Right renal pelvis (tissue), 4 donors: ENCODE results near the gene PRORP. TPM values are rescaled to one million over a fixed set of nuclear protein-coding genes. Genes with fewer than 3 reads are reported as not detected.
A peak's percentile ranks its signal among the peaks of the same experiment; 100 is the strongest.
"Not testable (repeated sequence)": the region's sequence is repeated elsewhere in the genome, so short reads cannot be mapped to it uniquely, and the experiment has no call there.

ENCODE experiments used
- DNase-seq, 4 donors: peaks; one replicate each; pipeline ENCODE4 v3.0.0-alpha.2; 2013; ENCODE audit warnings: low read depth in 4 of 4, low spot score in 3 of 4, missing footprints in 1 of 4
- polyA plus RNA-seq, 4 donors: library from polyadenylated mRNA; unstranded; fragments of 120-200 nt; gene quantifications; one replicate each; pipeline ENCODE4 v1.2.1, GENCODE V29; 2013; ENCODE audit not compliant: insufficient read length in 4 of 4

The PRORP gene
- 10 to 100 TPM; 25.6 to 33.1 (median 30.8) TPM for polyA plus RNA-seq

DNA sequence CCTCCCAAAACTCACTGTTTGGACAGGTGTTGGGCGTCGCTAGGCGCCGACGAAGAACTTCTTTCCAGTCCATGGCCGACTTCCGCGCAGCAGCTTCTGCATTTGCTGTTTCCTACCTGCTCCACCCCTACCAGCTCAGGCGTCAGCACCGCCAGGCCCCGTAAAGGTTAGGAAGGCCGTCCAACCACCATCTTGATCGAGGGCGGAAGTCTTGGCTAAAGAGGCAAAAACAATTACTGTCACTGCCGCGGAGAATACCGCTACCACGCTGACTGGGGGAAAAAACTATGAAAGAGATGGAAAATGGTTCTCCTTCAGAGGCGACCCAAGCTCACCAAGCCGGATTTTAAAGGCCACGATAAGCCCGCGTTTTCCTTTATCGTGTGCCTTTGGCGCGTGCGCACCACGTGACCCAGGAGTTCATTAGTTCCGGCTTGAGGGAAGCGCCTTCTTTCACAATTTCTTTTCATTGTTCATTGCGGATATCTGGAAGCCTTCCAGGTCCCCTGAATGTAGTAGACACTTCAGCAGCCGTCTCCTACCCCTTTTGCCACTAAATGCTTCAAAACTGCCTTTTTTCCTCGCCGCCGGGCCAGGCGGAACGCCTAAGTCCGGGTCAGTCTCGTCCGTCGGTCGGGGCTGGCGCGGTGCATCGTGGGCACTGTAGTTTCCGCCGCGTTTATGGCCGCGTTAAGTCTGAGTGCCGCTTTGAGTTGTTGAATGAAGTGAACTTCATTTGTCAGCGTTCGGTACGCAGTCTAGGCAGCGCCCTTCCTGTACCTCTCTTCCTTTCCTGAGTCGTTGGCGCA lies at the start of gene PRORP, which contains the start of gene PPP2R3C:
Gene PRORP, plus strand, starts transcription at position 666 of the 809 bp plus-strand sequence. CDS start 694 bp downstream, outside the sequence.
Gene PPP2R3C, minus strand, starts transcription at position 104 of the 809 bp plus-strand sequence. Its CDS starts 31 bp downstream, at position 73.
- DNase-seq: peak; percentile 85 to 93 (median 90)

DNA sequence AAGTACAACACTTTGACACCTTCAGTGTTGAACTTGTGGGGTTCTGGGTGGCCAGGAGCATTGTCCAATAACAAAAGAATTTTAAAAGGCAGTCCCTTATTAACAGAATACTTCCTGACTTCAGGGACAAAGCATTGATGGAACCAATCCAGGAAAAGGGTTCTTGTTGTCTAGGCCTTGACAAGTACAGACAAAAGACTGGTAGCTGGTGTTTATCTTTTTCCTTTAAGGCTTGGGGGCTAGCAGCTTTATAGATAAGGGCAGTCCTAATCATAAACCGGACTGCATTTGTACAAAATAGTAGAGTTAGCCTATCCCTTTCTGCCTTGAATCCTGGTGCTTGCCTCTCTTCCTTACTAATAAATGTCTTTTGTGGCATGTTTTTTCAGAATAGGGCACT lies 48.9 kb upstream of the PRORP start:
- no peak for DNase-seq

DNA sequence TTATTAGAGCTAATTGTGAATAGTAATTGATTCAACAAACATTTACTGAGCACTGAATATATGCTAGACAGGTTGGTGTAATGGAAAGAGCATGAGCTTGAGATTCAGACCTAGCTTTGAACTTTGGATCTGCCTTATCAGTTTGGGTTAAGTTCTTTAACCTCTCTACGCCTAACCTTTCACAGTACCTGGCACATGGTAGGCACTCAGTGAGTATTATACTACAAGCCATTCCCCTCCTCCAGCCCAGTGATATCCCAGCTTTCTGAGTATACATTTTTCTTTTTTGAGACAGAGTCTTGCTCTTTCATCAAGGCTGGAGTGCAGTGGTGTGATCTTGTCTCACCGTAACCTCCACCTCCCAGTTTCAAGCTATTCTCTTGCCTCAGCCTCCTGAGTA lies 44.3 kb upstream of the PRORP start:
- no peak for DNase-seq

DNA sequence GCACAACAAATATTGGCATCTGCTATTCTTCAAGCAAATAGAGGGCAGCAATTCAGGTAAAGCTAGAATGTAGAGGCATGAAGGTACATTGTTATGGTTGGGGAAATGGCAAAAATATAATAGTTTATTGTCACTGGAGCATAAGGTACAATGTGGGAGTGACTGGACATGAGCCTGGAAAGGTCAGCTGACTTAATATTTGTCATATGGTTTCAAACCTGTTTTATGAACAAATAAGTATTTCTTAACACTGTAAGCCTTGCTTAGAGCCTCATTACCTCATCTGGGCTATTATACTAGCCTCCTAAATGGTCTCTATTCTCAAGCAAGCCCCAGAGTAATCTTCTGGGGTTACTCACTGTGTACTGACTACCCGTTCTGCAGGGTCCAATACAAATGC lies 42.6 kb upstream of the PRORP start:
- no peak for DNase-seq

DNA sequence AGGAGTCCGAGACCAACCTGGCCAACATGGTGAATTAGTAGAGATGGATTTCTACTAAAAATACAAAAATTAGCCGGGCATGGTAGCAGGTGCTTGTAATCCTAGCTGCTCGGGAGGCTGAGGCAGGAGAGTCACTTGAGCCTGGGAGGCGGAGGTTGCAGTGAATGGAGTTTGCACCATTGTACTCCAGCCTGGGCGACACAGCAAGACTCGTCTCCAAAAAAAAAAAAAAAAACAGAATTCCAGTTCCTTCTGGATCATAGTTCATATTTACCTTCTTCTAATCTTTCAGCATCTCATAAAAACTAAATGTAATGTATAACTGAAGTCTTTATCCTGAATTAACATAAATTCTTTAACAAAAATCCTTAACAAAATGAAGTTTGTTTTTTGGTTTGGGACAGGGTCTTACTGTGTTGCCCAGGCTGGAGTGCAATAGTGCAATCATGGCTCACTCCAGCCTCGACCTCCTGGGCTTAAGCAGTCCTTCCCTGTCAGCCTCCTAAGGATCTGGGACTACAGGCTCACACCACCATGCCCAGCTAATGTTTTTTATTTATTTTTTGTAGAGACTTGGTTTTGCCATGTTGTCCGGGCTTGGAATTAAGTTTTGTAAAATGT lies 38.7 kb upstream of the PRORP start:
- DNase-seq: no peak

DNA sequence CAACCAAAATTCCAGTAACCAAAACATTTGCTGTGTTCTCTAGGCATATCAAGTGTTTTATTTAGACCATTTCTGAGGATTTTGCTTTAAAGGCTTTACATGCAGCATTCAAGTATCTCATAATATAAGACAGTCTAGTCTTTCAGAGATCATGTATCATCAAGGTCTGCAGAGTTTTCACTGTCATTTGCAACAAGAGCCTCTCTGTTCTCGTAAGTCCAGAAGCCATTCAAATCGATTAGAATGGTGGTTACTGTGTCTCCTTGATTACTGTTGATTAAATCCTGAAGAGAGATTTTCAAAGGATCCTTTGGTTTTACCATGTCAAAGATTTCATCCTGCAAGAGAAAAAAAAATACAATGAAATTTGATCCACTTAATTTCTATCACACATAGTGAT lies 36.9 kb upstream of the PRORP start:
- no peak for DNase-seq

DNA sequence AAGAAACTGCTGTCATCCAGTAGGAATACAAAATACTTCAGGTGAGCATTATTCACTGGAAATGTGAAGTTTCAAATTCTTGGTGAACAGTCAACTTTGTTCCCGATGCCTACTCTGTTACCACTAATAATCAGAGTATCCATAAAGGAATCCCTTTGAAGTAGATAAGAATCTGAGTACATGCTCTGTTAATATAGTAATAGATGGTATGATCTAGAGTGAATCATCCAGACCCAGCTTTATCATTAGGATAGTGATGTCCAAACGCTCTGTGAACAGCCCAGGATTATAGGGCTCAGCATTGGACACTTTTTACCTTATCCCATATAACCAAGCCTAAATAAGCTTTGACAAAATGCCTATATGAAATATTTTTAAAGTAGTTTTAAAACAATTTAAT lies 33.8 kb upstream of the PRORP start:
- DNase-seq: no peak

DNA sequence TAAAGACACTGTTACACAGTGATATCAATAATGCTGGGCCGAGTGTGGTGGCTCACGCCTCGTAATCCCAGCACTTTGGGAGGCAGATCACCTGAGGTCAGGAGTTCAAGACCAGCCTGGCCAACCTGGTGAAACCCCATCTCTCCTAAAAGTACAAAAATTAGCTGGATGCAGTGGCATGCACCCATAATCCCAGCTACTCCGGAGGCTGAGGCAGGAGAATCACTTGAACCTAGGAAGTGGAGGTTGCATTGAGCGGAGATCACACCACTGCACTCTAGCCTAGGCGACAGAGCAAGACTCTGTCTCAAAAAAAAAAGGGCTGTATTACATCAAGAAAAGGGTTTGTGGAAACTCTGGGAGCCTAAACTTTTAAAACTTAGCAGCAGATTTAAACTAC lies 27.7 kb upstream of the PRORP start:
- not testable (repeated sequence) for DNase-seq

DNA sequence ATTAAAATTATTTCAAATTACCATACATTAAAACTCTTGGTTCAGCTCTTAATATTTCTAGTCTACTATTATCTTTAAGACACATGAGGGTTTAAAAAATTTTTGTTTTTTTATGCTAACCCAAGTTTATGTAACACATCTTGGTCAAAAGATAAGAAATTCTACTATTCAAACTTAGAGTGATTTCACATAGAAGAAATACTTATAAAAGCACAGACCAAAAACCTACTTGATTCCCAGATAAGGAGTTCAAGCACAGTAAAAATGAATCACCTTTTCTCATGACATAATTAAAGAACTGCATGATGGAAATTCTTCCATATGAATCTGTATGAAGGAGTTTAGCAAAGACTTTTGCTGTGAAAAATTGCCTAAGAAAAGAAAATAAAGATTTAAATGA lies 14.5 kb upstream of the PRORP start:
- no peak for DNase-seq

DNA sequence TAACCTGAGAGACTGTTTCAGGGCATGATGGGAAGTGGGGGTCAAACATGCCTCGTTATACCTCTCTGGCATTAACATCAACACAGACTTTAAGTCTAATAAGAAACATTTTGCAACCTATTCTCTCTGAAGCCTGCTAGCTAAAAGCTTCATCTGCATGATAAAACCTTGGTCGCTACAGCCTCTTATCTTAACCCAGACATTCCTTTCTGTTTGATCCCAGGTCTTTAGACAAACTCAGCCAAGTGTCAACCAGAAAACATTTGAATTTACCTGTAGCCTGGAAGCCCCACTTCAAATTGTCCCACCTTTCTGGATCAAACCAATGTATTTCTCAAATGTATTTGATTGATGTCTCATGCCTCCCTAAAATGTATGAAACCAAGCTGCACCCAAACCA lies 9.7 kb upstream of the PRORP start:
- DNase-seq: no peak

DNA sequence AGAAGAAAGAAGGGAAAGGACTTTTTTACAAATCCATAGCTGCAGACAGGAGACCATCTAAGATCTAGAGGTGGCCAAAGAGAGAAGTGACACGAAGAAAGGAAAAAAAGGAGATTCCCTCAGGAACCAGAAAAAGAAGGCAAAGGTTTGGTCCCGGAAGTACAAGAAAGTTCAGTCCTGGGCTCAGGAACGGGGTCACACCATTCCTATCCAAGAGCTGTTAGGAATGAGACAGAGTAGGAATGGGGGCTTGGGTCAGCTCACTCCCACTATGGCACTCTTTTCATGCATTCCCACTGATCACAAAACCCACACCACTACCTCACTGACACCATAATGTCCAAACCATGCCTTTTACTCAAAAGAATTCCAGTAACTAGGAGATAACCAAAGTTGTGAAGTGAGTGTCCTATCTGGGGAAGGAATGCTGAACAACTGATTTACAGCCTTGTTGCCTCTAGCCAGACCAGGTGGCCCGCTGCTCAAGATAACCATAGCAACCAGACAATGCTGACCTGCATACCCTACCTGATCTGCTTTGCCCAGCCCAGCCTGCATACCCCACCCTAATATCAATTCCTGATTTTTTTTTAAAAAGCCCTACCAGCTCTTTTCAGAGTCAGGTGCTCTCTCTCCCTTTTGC lies 8.9 kb upstream of the PRORP start:
- DNase-seq: no peak

DNA sequence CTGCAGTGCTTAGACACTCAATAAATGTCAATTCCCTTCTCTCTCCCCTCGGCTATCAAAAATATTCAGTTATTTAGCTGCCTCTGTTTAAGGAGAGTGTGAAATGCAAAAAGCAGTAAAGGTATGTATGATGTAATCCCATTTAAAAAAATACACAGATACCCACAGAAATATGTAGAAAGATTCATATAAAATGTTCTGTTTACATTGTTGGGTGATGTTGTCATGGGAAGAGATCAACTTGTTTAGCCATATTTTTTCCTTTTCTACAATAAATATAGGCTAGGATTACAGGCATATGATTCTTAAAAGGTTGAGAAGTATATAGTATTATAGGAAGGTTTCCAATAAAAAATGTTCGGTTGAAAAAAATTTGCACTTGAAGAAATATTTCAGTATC lies 8.3 kb upstream of the PRORP start:
- no peak for DNase-seq

DNA sequence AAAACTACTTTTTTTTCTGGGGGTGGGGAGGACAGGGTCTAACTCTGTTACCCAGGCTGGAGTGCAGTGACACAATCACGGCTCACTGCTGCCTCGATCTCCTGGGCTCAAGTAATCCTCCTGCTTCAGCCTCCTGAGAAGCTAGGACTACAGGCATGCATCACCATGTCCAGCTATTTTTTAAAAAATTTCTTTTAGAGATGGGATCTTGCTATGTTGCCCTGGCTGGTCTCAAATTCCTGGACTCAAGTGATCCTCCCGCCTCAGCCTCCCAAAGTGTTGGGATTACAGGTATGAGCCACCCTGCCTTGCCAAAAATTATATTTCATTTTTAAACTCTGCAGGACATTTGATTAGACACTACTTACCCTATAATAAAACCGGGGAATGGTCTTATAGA lies 6.1 kb upstream of the PRORP start:
- no peak for DNase-seq

DNA sequence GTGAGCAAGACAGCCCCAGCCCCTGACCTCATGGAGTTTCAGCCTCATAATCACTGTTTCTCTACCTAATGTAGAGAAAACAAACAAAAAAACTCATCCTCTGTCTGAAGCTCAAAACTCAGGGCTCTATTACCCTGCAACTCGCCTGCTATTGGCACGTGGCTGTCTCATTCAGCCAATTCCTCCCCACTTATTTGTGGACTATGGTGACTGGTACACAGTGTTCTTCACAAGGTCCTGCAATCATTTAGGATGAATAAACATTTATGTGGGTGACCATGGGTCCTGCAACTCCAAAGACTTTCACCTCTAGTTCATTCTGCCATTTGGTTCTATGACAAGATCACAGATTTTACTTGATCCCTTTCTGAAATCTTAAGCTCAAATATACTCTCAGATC lies 5.2 kb upstream of the PRORP start:
- no peak for DNase-seq

DNA sequence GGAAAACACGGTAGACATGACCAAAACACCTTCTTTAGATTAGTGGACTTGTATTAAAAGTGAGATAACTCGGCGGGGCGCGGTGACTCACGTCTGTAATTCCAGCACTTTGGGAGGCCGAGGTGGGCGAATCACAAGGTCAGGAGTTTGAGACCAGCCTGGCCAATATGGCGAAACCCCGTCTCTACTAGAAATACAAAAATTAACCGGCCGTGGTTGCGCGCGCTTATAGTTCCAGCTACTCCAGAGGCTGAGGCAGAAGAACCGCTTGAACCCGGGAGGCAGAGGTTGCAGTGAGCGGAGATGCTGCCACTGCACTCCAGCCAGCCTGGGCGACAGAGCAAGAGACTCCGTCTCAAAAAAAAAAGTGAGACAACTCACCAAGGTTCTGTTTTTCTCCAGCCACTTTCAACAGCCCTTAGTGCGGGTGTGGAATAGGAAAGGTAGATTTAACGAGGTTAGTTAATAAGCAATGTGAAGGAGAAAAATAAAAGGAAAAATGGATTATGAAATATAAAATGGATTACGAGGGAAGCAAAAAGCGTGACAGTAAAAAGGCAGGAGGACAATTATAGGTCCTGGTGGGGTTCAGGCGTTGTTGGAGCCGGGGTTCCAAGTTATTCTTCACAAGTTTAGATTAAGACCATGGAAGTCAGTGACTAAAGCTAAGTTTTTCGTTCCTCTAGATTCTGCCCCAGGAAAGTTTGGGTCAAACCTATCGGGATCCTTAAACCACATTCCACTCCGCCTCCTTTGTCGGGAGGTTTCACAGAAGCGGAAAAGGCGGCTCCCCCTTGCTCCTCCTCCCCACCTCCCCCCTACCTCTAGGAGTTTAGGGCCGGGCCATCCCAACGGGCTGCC lies 1.1 kb upstream of the PRORP start:
- no peak for DNase-seq

DNA sequence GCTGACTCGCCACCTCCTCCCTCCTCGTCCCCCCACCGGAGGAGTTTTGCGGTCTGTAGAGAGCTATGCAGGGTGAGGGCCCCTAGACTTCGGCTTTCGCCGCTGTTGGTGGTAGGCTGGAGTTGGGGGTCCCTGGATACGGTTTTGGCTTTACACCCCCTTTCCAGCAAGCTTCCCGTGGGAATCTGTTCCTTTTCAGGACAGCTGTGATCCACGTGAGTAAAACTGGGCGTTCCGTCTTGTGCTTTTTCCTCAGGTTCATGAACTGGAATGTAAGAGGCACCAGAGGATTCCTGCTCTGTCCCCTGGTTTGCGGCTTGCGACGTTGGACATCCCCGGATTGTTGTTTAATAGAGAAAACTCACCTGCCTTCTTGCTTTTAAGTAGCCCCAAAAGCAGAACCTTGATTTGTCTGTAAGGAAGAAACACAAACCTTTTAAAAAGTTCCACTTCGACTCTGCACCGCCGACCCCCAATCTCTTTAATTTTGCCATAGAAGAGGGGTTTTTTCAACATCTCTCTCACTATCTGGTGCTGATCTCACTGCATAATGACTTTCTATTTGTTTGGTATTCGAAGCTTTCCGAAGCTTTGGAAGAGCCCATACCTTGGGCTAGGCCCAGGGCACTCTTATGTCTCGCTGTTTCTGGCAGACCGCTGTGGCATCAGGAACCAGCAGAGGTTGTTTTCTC lies 490 bp downstream of the PRORP start:
- peak in 1 of 4 donors; percentile 22 for DNase-seq

DNA sequence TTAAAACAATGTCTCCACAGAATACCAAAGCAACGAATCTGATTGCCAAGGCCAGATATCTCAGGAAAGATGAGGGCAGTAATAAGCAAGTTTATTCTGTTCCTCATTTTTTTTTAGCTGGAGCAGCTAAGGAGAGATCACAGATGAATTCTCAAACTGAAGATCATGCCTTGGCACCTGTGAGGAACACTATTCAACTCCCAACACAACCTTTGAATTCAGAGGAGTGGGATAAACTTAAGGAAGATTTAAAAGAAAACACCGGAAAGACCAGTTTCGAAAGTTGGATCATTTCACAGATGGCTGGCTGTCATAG lies 994 bp downstream of the PRORP start:
- DNase-seq: no peak

DNA sequence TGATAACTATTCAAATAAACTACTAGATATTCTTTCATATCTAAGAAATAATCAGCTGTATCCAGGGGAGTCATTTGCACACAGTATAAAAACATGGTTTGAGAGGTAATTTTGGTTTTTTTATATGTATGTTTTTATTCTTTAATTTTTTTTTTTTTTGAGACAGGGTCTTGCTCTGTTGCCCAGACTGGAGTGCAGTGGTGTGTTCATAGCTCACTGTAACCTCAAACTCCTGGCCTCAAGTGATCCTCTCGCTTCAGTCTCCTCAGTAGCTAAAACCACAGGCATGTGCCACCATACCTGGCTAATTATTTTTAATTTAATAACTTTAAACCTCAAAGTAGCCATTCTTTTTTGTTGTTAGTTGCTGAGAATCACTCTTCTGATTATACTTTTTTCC lies 1.8 kb downstream of the PRORP start:
- DNase-seq: no peak

DNA sequence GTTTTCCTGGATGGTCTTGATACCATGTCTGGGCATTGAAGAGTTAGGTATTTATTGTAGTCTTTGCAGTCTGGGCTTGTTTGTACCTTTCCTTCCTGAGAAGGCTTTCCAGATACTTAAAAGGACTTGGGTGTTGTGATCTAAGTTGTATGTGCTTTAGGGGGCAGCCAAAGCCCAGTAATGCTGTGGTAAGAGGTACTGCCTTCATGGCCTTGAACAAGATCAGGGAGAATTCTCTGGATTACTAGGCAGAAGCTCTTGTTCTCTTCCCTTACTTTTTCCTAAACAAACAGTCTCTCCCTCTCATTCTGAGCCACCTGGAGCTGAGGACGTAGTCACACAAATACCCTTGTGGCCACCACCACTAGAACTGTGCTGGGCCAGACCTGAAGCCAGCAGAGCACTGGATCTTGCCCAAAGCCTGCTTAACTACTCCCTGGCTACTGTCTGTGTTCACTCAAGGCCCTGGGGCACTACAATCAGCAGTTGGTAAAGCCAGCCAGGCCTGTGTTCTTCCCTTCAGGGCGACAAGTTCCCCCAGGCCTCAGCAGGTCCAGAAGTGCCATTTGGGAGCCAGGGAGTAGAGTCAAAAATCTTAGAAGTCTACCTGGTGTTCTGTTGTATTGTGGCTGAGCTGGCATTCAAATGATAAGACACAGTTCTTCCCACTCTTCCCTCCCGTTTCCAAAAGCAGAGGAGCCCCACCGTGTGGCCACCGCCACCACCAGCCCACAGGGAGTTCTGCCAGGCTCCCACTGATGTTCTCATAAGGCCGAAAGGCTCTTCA lies 11.4 kb downstream of the PRORP start:
- no peak for DNase-seq
